Activated CD4-positive, alpha-beta T cell treated with anti-CD3 and anti-CD28 coated beads for 24 hours (primary cell): ENCODE results near the gene CD180.

Experiments
- DNase-seq, 2 donors: peaks; one replicate each; pipeline ENCODE4 v3.0.0-alpha.2; 2020; ENCODE audit warnings: low read depth in 2 of 2

Gene CD180

GRCh38 chr5:67160985-67161384 is 35.6 kb downstream of the CD180 start:
- DNase-seq: no peak

- no peak for DNase-seq
Measured at GRCh38 chr5:67160272-67160671, 36.3 kb downstream of the CD180 start.

- DNase-seq: peak; percentile 25 to 30
Measured at GRCh38 chr5:67156976-67157583, 39.5 kb downstream of the CD180 start.

- DNase-seq: no peak
Measured at GRCh38 chr5:67154556-67155206, 41.9 kb downstream of the CD180 start.

GRCh38 chr5:67153292-67153691 is 43.3 kb downstream of the CD180 start:
- DNase-seq: no peak

GRCh38 chr5:67152400-67152799 is 44.2 kb downstream of the CD180 start:
- no peak for DNase-seq

GRCh38 chr5:67149951-67150523 is 46.6 kb downstream of the CD180 start:
- DNase-seq: no peak

GRCh38 chr5:67149057-67149950 is 47.3 kb downstream of the CD180 start:
- DNase-seq: no peak

GRCh38 chr5:67147760-67148159 is 48.8 kb downstream of the CD180 start:
- DNase-seq: no peak

GRCh38 chr5:67146981-67147380 is 49.6 kb downstream of the CD180 start:
- DNase-seq: no peak

- DNase-seq: no peak
Measured at GRCh38 chr5:67146574-67146973, 50.0 kb downstream of the CD180 start.

GRCh38 chr5:67144183-67144639 is 52.4 kb downstream of the CD180 start:
- DNase-seq: no peak

GRCh38 chr5:67143549-67143948 is 53.0 kb downstream of the CD180 start:
- DNase-seq: no peak

- no peak for DNase-seq
Measured at GRCh38 chr5:67142816-67143215, 53.8 kb downstream of the CD180 start.

- DNase-seq: no peak
Measured at GRCh38 chr5:67141644-67142043, 55.0 kb downstream of the CD180 start.

GRCh38 chr5:67140413-67140812 is 56.2 kb downstream of the CD180 start:
- DNase-seq: no peak

GRCh38 chr5:67139030-67139429 is 57.6 kb downstream of the CD180 start:
- no peak for DNase-seq

- DNase-seq: no peak
Measured at GRCh38 chr5:67135381-67135984, 61.1 kb downstream of the CD180 start.

- no peak for DNase-seq
Measured at GRCh38 chr5:67133776-67134175, 62.8 kb downstream of the CD180 start.

- DNase-seq: no peak
Measured at GRCh38 chr5:67133217-67133616, 63.4 kb downstream of the CD180 start.

GRCh38 chr5:67129768-67130167 is 66.8 kb downstream of the CD180 start:
- no peak for DNase-seq
